Measurements from ENCODE around the gene WSCD2. TPM values are rescaled to one million over a fixed set of nuclear protein-coding genes. Genes with fewer than 3 reads are reported as not detected.

WSCD2 gene
- polyA plus RNA-seq (2013, experiment 1 of 2; ENCODE audit: insufficient read length): not detected
- not detected for polyA plus RNA-seq (2013, experiment 2 of 2; ENCODE audit: insufficient read length)

DNA sequence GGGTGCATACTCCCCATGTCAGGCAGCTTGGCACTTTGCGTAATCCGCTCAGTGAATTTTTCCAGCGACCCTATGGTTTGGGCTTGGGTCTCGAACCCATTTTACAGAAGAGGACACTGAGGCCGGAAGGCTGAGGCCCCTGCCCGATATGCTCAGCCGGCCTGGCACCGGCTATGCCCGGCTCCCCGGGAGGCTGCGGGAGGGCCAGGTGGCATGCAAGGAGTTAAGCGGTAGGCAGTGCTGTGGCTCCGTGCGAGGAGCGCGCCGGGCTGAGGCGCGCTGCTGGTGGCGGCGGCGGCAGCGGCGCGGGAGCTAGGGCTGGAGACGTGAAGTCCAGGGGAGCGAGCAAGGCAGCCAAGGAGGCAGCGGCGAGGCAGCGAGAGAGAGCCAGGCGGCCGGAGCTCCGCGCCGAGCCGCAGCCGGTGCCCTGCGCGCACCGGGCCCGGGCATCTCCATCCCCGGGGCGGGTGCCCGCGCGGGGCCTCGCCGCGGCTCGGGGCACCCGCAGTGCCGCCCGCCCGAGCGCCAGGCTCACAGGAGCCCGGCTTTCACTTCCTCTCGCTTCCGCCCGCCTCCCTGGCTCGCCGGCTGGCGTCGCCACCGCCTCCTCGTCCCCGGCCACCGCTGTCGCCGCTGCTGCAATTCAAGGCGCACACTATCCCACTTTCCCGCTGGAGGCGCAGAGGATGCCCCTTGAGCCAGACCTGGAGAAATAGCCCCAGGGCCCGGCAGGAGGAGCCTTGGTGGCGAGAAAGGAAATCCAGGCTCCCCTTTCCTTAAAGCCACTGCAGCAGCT is at the start of gene WSCD2:
Gene WSCD2 (plus strand): TSS at position 272 of the 796 bp plus-strand sequence. CDS start 66,545 bp downstream, outside the sequence.
- DNase-seq: peak; percentile 50

DNA sequence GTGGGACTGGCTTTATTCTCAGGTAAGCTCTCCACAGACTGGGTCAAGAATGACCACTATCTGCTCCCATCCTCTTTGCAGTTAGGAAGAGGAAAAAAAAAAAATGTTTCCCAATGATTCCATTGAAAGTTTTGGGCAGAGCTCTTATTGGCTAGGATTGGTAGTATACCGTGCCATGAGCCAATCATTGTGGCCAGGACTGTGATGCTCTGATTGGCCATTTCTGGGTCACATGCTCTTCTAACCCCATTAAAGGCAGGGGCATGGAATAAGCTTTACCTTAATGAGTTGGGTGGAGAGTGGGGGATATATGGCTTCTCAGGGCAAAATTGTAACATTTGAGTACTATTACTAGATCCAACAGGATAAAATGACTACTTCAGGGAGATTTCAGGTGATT is 49.4 kb upstream of the WSCD2 start:
- DNase-seq: no peak

DNA sequence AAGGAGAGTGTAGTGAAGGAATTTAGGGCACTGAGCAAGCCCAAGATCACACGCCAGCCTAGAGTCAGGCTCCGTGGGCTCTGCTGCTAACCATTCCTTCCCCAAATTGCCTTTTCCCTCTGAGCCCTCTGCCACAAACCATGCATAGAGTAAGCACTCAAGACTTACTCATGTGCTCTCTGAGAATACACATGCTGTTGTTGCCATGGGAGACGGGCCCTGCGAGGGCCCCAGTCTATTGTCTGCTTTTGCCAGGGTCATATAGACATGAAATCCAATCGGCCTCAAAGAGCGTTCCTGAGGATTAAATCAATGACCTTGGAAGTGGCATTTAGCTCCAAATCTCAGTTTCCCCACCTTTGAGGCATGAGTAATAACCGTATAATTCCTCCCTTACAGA is 48.7 kb upstream of the WSCD2 start:
- DNase-seq: no peak

DNA sequence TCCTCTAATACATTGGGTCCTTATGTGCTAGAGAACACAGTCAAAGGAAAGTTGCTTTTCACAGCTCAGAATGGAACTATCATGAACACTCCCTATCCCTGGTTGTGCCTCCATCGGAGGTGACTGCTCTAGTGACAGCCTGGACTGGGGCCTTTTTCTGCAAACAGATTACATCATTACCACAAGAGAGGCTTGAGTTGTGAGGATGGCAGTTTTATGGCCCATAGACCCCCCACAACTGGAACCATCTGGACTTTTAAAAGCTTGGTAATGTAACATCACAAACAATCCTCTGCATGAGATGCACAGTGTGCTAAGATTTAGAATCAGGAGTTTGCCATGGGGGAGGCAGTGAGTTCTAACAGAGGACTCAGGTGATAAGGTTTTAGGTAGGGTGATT is 46.6 kb upstream of the WSCD2 start:
- DNase-seq: no peak

DNA sequence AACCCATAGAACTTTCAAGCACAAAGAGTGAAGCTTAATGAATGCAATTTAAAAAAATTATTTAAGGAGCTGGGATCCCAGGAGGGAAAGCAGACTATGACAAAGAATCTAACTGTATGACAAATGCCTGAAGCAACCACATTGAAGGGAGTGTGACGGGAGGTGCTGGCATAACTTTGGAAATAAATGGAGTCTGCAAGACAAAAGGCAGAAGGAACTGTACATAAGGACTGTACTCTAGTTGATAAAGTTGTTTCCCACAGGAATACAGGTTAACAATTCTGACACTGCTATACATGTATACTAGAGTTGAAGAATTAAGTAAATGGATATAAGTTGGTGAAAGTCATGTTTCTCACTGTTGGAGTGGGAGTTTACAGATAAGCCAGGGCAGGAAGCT is 41.2 kb upstream of the WSCD2 start:
- DNase-seq: no peak

DNA sequence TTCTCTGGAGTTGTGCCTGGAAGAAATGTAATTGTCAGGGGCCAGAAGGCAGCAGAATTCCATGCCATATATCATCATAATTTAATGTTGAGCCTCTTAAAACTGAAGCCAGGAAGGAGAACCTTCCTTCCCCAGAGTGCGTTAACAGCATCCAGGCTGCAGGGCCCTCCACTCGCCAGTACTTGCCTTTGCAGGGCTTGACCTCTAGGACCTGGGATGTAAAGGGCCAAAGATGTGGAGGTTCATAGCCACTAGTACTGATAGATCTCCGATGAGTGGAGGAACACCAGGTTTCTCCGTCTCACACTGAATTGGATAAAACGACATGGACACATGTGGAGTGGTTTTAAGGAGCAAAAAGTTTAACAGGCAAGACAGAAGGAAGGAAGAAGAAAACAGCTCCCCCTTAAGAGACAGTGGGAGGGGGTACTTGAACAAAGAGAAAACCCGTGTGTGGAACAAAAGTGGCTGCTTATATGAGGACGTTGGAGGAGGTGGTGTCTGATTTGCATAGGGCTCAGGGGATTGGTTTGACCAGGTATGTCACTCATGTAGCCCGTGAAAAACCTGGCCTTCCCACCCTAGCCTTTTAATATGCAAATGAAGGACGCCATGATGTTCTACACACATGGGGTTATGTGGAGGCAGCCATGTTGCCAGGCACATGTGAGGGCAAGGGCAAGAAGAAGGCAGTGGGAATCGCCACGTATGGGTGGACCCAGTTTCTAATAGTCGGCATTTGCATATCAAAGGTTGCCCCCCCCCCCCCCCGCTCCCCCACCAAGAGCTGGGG is 38.8 kb upstream of the WSCD2 start:
- no peak for DNase-seq

DNA sequence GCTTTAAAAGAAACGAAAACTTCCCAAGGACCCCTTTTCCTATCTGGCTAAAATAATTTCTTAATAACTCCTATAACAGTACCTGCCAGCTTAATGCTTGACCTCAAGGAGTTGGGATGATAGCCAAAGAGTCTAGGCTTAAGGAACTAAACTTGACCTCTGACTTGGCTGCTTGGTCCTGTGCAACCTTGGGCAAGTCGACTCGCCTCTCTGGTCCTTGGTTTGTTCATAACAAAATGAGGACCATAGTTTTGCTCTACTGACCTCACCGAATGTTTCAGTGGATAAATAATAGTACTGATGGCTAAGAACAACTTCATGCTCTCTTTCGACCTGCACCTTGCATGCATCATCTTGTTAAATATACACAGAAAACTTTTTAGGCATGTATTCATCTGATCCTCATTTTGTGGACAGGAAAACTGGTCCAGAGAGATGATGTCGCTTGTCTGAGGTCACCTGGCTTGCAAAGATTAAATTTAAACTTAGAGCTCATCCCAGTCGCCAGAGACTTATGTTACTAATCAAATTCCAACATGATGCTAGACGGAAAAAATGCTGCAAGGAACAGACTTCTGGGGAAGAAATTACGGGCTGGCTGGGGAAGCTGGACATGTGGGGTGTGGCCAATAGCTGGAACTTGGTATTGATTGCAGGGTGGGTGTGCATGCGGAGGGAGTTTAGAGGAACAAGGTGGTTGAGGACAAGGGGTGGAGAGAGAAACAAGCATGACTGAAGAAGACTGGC is 38.0 kb upstream of the WSCD2 start:
- DNase-seq: no peak

DNA sequence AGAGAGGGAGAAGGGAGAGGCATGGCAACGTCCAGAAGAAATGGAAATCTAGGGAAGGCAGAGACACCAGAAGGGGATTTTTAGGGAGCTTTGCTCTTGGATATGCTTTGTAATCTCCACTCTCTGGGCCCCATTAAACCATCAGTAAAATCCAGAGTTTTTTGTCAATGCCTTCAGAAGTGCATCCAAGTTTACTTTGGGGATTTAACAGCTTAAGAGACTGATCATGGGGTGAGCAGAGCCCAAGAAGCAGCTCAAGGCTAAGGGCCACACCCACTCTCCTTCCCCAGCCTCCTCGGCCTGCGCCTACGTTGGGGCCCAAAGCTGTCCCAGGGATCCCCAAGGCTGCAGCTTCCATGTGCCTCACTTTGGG is 37.4 kb upstream of the WSCD2 start:
- DNase-seq: no peak

DNA sequence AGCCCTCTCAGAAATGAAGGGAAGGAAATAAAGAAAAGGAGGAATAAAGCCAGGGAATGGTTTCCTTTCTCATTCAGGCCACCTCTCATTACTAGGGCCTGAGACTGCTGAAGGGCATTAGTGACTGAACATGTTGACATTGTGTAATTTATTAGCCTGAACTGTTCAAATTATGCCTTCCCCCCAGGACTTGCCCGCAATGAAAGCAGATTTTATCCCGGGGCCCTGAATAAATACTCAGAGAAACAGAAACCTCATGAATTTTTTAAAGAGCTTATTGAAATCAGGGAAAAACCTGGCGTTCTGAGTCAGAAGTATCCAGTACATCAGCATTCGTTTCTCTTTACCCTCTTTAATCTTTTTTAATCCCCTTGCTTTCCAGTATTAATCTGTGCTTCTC is 35.9 kb upstream of the WSCD2 start:
- no peak for DNase-seq

DNA sequence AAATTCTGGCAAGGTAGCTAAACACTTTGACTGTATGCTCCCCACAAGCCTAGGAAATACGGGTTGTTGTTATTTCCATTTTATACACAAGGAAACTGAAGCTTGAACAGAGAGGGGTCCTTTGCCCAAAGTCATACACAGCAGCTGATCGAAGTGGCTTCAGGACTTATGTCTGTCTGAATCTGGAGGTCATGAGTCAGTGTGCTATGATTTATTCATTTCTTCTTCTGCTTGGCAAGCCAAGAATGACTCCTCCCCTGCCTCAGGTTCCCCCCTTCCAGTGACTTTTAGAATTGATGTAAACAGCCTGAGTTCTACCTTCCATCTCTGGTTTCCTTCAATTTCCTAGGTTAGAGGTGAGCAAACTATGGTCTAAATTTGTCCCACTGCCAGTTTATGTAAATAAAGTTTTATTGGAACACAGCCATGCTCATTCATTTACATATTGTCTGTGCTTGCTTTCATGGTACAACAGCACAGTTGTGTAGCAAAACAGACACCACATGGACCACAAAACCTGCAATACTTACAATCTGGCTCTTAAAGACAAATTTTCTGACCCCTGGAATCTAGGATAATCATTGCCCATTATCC is 34.9 kb upstream of the WSCD2 start:
- no peak for DNase-seq

DNA sequence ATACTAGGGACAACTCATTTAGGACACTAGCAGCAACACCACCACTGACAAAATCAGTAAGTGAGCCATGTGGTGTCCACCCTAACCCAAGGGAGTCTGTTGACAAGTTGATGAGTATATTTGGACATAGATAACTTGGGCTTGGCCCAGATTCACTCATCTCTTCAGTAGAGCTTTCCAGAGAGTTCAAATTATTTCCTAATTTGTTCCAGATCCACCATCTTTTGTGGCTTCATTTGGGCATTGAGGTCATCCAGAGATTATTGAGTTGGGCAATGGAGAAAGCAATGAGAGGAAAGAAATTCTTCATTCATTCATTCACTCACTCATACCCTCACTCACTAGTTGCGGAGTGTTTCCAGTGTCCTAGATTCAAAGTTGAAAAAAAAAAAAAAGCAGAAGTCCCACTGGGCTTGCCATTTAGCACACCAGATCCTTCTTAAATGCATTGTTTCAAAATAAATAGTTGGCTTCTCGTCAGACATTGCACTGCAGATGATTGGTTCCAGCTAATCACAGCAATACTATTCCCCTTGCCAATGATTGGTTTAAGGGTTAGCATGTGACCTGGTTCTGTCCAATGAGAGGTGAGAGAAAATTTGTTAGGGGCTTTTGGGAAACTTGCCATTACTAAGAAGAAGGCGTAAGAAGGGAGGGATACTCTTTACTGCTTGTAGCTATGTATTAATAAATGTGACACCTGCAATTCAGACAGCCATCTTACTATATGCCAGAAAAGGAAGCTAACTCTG is 31.8 kb upstream of the WSCD2 start:
- DNase-seq: no peak

DNA sequence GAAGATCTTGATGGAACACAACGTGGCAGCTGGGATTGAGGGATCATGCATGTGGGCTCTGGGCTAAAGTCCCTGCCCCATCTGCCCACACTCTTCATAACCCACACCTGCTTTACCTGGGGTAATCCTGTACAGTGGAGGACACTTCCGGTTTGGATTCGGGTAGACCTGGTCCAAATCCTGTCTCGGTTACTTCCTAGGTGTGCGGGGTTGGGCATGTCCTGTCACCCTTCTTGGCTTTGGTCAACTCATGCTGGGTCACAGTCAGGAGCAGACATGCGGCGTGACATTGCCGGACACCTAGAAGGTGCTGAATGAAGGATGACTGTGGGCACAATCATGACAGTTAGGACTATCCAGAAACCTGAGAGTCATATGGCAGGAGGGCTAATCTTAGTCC is 30.7 kb upstream of the WSCD2 start:
- no peak for DNase-seq

DNA sequence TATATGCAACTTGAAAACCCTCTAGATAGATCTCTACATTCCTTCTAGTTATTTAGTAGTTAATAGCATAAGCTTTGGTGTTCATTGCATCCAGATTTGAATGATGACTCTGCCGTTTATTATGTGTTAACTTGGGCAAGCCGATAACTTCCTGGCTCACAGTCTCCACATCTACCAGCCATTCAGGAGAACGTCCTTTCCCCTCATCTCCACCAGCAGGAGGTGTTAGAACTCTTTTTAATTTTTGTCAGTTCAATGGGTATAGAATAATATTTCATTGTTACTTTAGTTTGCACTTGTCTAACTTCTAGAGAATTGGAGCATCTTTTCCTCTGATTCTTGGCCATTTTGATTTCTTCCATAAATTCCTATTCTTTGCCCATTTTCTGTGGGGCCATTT is 30.0 kb upstream of the WSCD2 start:
- peak; percentile 1 for DNase-seq

DNA sequence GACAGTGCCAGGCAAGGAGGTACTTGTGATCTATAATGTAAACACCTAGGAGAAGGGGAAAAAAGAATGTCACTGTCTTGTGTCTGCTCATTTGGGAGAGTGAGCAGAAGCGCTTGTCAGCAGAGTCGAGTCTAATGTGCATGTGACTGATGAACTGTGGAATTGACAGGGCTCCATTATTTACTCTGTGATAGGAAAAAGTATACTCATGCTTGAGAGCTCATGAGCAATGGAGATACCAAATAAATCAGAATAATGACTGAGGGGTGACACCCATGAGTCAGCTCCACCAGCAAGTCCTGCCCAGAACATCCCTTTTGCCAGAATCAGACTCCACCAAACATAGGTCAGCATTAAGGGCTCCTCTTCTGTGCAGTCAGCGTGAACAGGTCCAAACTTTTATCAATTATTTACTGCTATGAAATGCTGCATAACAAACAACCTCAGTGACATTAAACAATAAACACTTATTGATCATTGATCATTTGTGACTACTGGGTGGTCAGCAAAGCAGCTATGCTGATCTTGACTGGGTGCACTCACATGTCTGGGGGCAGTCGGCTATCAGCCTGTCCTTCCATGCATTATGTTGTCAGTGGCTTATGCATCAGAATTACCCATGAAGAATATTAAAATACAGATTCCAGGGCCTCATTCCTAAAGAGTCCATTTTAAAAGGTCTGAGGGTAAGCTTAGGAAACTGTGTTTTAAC is 29.2 kb upstream of the WSCD2 start:
- DNase-seq: no peak

DNA sequence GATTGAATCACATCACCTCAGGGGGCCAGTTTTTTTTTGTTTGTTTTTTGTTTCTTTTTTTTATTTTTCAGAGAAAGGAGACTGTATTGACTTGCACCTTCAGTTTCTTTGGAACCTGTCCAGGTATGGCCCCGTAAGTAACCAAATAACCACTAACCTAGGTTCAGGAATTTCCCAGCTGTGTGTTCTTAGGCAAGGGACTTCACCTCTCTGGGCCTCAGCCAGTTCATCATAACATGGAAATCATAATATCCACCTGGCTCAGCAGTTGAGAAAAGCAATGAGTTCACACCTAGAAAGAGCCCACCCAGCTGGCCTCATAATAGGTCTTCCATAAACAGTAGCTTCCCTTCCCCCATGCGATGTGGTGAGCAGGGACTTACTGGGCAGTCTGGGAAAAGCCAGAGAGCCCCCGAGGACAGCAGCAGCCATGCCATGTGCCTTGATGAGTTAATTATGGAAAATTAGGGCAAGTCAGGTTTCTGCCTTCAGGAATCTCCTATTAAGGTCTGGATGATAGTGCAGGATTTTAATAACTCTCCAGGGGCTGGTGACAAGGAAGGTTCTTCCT is 27.4 kb upstream of the WSCD2 start:
- DNase-seq: no peak

DNA sequence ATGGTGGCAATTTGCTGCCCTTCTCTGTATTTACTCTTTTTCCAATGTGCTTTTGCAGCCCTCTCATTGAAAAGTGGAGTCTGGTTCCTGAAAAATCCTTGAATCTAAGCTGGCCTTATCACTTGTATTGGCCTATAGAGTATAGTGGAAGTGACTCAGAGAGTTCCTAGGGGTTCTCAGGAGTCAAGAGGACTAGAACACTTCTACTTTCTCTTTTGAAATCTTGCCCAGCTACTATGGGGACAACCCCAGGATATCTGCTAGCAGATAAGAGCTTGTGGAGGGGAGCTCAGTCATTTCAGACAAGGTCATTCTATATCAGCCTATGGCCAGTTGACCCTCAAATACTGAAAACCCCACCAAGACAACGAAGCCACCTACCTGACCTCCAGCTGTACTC is 26.7 kb upstream of the WSCD2 start:
- DNase-seq: no peak

DNA sequence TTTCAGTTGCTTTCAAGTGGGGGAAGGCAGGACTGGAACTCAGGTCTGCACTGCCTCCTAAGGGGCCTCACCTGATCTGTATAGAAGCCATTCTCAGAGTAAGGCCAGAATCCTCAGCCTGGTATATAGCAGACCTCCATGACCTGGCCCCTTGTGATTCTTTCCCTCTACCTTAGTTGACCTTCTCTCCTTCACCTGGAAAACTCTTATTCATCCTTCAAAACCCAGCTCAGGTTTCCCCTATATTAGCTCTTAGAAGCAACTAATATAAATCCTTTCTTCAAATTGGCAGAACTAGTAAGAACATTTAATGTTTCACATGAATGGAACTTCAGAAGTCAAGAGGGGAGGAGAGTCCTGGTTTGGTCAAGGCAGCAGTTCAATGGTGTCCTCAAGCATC is 26.0 kb upstream of the WSCD2 start:
- DNase-seq: no peak

DNA sequence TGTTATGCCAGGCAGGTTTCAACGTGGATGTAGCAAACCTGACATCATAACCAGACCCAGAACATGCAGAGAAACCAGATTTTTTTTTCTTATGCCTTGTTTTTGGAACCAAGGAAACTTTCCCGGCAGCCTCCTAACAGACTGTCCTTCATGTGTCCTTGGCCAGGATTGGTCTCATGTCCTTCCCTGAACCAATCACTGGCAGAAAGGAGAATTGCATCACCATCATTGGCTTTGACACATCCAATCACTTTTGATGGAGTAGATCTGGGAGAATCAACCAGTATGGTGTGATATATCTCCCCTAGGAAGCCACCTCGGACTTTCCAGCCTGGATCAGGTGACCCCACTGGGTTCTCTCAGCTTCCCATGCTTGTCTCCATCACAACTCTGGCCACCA is 25.6 kb upstream of the WSCD2 start:
- DNase-seq: no peak

DNA sequence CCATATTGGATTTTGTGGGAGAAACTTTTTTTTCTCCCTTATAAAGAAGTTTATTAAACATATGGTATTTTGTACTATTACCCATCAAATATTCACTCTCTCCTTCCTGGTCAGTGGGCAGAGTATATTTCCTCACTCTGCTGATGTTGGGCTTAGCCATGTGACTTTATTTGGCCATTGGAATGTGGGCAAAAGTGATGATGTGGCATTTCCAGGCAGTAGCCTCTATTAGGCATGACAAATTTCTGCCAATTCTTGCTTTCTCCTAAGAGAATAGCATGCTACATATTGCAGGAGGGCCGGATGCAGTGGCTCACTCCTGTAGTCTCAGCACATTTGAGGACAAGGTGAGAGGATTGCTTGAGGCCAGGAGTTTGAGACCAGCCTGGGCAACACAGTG is 24.4 kb upstream of the WSCD2 start:
- no peak for DNase-seq

DNA sequence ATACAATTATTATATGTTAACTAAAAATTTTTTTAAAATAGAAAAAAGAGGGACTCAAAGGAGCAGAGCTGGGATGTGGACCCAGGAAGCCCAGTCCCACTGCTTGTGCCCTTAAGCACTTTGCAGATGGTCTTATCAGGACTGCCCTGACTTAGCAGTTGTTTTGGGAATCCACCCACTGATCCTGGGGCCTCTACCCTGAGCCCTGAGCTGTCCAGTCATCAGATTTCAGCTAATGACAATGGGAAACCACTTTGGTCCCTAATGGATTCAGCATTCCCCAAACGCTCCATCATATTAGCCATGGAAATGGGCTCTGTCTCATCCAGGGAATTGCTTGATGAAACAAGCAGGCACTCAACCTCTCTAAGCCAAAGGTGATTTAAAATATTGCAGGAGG is 22.5 kb upstream of the WSCD2 start:
- no peak for DNase-seq

DNA sequence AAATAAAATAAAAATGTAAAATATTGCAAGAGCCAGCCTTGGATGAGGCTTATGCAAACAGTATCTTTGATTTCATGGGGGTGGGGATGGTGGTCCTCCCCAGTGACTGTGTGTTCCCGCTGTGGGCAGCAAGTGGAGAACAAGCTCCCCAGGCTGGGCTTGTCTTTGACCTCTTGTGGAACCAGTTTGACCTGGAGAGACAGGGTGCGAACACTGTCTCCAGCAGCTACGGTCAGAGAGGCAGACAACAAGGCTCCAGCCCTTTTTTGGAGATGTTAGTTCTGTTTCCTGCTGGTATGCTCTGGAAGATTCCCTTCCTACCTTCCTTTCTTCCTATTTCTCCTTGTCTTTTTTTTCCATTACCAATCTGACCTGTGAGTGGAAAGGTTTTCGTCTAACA is 21.8 kb upstream of the WSCD2 start:
- DNase-seq: no peak

Measured in fibroblast of skin of back (primary cell).